ENCODE results near the gene BMPR2.
"Not testable (repeated sequence)": the region's sequence is repeated elsewhere in the genome, so short reads cannot be mapped to it uniquely, and the experiment has no call there.

The BMPR2 gene

DNA sequence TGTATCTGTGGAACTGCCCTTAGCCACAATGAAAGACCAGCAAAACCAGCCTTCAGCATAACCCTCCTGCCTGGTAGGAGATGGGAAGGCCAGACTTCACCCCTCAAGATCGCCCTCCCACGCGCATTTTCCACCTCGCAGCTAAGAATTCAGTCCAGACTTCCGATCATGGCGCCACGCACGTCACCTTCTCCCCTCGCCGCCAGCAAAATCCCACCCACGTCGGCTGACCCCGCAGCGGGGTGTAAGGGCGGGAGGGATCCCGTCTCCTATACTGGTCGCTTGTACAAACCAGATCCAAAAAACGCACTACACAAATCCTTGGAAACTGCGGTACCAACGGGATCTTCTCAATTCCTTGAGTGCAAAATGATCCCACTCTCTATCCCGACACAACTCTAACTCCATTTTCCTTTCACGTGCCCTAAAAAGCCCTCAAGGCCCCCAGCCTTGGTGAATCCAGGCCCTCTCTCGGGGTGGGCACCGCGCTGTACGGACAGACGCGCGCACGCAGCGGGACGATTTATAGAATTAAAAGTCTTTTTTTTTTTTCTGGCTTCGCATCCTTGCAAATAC lies 1.0 kb upstream of the BMPR2 start:
- peak overlapping the region; percentile 77 for H3K4me3 ChIP-seq (ENCODE audit: low read length)
- peak; percentile 77 for DNase-seq (ENCODE audit: low read depth)
- TF ChIP-seq, protein P1, sequence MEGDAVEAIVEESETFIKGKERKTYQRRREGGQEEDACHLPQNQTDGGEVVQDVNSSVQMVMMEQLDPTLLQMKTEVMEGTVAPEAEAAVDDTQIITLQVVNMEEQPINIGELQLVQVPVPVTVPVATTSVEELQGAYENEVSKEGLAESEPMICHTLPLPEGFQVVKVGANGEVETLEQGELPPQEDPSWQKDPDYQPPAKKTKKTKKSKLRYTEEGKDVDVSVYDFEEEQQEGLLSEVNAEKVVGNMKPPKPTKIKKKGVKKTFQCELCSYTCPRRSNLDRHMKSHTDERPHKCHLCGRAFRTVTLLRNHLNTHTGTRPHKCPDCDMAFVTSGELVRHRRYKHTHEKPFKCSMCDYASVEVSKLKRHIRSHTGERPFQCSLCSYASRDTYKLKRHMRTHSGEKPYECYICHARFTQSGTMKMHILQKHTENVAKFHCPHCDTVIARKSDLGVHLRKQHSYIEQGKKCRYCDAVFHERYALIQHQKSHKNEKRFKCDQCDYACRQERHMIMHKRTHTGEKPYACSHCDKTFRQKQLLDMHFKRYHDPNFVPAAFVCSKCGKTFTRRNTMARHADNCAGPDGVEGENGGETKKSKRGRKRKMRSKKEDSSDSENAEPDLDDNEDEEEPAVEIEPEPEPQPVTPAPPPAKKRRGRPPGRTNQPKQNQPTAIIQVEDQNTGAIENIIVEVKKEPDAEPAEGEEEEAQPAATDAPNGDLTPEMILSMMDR (conservative IDR thresholded peaks at IDR 0.05; ENCODE audit: low read length) = 0 out of 2 replicates have a peak, but pooled peaks have one; percentile 17

DNA sequence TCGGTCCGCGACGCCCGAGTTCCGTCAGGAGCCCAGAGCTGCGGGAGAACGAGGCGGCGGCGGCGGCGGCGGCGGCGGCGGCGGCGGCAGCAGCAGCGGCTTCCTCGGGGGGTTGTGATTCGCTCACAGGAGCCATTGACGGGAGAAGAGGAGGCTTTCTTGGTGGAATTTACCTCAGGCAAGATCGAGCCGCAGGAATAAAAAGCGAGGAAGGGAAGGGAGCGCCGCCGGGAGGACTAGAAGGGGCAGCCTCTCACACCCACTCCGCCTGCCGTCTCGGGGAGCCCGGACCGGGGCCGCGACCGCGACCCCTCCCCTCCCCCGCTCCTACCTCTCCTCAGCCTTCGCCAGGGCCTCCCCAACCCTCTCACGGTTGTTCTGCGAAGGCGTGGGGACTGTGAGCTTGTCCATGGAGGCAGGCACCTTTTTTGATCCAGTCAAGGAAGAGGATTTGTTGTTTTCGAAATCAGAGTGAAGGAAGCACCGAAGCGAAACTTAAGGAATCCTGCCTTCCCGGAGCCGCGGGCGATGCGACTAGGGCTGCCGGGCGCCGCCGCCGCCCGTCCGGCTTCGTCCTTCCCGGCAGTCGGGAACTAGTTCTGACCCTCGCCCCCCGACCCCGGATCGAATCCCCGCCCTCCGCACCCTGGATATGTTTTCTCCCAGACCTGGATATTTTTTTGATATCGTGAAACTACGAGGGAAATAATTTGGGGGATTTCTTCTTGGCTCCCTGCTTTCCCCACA lies 506 bp downstream of the BMPR2 start:
- TF ChIP-seq, protein P1 (conservative IDR thresholded peaks at IDR 0.05; ENCODE audit: low read length) = no peak
- peak overlapping the region; percentile 94 for H3K4me3 ChIP-seq (ENCODE audit: low read length)
- peak; percentile 29 for DNase-seq (ENCODE audit: low read depth)

DNA sequence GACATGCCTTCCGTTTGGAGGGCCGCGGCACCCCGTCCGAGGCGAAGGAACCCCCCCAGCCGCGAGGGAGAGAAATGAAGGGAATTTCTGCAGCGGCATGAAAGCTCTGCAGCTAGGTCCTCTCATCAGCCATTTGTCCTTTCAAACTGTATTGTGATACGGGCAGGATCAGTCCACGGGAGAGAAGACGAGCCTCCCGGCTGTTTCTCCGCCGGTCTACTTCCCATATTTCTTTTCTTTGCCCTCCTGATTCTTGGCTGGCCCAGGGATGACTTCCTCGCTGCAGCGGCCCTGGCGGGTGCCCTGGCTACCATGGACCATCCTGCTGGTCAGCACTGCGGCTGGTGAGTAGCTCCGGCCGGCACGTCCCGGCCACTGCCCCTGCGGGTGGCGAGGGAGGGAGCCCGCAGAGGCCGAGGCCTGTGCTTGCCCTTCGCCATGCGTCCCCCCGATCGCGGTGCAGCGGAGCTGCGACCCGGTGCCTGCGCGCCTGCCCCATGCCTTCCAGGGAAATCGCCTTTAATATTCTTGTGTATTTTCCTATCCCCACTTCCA lies 1.2 kb downstream of the BMPR2 start:
- TF ChIP-seq, protein P1 (conservative IDR thresholded peaks at IDR 0.05; ENCODE audit: low read length) = no peak
- DNase-seq (ENCODE audit: low read depth) = no peak
- H3K4me3 ChIP-seq (ENCODE audit: low read length) = peak overlapping the region; percentile 94

DNA sequence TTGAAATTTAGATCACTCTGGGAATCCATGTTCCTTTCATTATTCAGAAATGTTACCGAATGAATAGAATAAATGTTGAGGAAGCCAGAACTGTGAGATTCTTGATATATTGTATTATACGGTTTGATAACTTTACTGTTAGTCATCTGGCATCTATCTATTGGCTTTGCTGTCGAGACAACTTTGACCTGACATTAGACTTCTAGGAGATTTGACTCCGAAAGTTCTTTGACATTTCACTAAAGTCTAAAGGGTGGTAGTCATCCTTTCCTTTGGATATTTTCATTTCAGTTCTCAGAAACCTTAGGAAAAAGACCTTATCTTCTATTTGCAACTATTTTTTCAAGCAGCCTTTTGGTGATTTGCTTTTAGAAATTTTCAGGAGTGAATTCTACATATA lies 1.9 kb downstream of the BMPR2 start:
- TF ChIP-seq, protein P1 (conservative IDR thresholded peaks at IDR 0.05; ENCODE audit: low read length) = no peak
- peak overlapping the region; percentile 94 for H3K4me3 ChIP-seq (ENCODE audit: low read length)
- DNase-seq (ENCODE audit: low read depth) = no peak

DNA sequence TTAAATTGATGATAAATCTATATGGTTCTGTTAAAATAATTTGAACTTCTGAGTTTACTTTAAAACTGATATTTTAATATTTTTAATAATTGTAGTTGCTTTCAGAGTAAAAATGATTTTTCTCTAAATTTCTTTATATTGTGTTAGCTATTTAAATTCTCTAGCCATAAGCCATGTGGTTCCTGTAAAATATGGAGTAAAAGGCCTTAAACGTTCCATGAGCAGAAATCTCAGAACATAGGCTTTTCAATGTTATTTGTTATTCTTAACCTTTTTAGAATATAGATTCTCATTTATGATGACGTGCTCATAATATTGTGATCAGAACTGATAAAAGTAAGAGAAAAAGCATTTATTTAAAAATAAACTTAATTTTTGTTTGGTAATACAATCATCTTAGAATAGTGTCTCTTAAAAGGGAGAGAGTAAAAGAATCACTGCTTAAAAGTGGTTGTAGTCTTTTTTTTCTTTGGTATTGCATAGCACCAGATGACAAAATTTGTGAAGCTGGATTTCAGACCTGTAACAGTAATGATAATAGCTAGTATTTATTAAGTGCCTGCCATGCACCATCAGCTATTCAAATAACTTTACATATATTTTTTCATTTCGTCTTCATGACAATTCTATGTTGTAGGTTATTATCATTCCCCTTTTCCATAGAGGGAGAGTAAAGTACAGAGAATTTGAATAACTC lies 2.7 kb downstream of the BMPR2 start:
- no peak for DNase-seq (ENCODE audit: low read depth)
- peak overlapping the region; percentile 94 for H3K4me3 ChIP-seq (ENCODE audit: low read length)
- TF ChIP-seq, protein P1 (conservative IDR thresholded peaks at IDR 0.05; ENCODE audit: low read length) = no peak

DNA sequence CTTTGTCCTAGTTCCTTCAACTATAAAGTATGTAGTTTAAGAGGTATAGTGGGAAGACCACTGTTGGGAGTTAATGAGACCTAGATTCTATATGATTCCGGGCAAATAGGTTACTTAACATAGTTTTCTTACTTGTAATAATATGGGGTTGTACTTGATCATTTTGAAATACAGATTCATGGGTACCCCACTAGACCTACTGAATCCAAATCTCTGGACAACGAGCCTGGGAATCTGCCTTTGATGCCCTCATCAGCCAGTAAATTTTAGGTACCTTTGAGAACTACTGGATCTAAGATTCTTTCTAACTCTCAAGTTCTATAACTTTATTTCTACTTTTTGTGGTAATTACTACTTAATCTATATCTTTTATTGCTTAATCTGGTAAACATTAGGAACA lies 6.6 kb downstream of the BMPR2 start:
- H3K4me3 ChIP-seq (ENCODE audit: low read length) = no peak overlapping the region
- TF ChIP-seq, protein P1 (conservative IDR thresholded peaks at IDR 0.05; ENCODE audit: low read length) = no peak
- DNase-seq (ENCODE audit: low read depth) = no peak

DNA sequence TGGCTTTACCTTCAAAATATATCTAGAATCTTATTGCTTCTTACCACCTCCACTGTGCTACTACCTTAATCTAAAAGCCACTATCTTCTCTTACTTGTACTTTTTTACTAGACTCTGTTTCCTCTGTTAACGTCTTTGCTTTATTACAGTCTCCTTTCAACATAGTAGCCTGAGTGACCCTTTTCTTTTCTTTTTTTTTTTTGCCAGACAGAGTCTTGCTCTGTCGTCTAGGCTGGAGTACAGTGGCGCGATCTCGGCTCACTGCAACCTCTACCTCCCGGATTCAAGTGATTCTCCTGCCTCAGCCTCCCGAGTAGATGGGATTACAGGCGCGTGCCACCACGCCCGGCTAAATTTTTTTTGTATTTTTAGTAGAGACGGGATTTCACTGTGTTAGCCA lies 10.4 kb downstream of the BMPR2 start:
- not testable (repeated sequence) for H3K4me3 ChIP-seq (ENCODE audit: low read length); DNase-seq (ENCODE audit: low read depth)

Measured in AG10803 (cell line).